Epidermal melanocyte (primary cell): ENCODE data around the gene ENGASE.

Source experiments
- DNase-seq: peaks from one replicate; pipeline ENCODE4 v3.0.0; 2011; ENCODE audit warnings: low spot score; ENCODE audit not compliant: insufficient read length

Gene ENGASE

GRCh38 chr17:79113699-79114457 lies 39.3 kb downstream of the ENGASE start:
- DNase-seq: no peak

- no peak for DNase-seq
These were observed 40.1 kb downstream of the ENGASE start for GRCh38 chr17:79114458-79115301.

- DNase-seq: no peak
These were observed 40.9 kb downstream of the ENGASE start for GRCh38 chr17:79115487-79115886.

- DNase-seq: no peak
These were observed 42.1 kb downstream of the ENGASE start for GRCh38 chr17:79116575-79117368.

GRCh38 chr17:79117905-79118487 lies 43.4 kb downstream of the ENGASE start:
- no peak for DNase-seq

- DNase-seq: no peak
These were observed 44.3 kb downstream of the ENGASE start for GRCh38 chr17:79118924-79119323.

- DNase-seq: no peak
These were observed 45.6 kb downstream of the ENGASE start for GRCh38 chr17:79120259-79120658.

GRCh38 chr17:79123988-79124387 lies 49.4 kb downstream of the ENGASE start:
- no peak for DNase-seq

- DNase-seq: no peak
These were observed 50.0 kb downstream of the ENGASE start for GRCh38 chr17:79124513-79125209.

- DNase-seq: no peak
These were observed 50.9 kb downstream of the ENGASE start for GRCh38 chr17:79125503-79125902.

- DNase-seq: no peak
These were observed 51.5 kb downstream of the ENGASE start for GRCh38 chr17:79126139-79126538.

- DNase-seq: no peak
These were observed 53.0 kb downstream of the ENGASE start for GRCh38 chr17:79127534-79128135.

GRCh38 chr17:79129523-79129922 lies 54.9 kb downstream of the ENGASE start:
- no peak for DNase-seq

- no peak for DNase-seq
These were observed 56.1 kb downstream of the ENGASE start for GRCh38 chr17:79130536-79131273.

GRCh38 chr17:79131274-79131635 lies 56.6 kb downstream of the ENGASE start:
- no peak for DNase-seq

GRCh38 chr17:79131701-79132100 lies 57.1 kb downstream of the ENGASE start:
- no peak for DNase-seq

GRCh38 chr17:79132271-79133064 lies 57.8 kb downstream of the ENGASE start:
- DNase-seq: no peak

GRCh38 chr17:79133214-79133613 lies 58.6 kb downstream of the ENGASE start:
- DNase-seq: no peak

- DNase-seq: no peak
These were observed 59.4 kb downstream of the ENGASE start for GRCh38 chr17:79133985-79134384.
